Loucy (cell line): Measurements from ENCODE around the gene ATP10A.

Experiments used
- EZH2phosphoT487 ChIP-seq: fragments of 200-600 bp; IDR thresholded peaks from 2 replicates; pipeline ENCODE4 v1.6.1; 2018; ENCODE audit warnings: antibody characterized with exemption, mild to moderate bottlenecking, moderate library complexity, borderline replicate concordance
- TF ChIP-seq, protein P1 (sequence below): fragments of 200-600 bp; sonication (generic); conservative IDR thresholded peaks from 2 replicates; pipeline ENCODE4 v1.5.1; 2014; ENCODE audit warnings: mild to moderate bottlenecking, antibody characterized with exemption, low read length

DNA sequence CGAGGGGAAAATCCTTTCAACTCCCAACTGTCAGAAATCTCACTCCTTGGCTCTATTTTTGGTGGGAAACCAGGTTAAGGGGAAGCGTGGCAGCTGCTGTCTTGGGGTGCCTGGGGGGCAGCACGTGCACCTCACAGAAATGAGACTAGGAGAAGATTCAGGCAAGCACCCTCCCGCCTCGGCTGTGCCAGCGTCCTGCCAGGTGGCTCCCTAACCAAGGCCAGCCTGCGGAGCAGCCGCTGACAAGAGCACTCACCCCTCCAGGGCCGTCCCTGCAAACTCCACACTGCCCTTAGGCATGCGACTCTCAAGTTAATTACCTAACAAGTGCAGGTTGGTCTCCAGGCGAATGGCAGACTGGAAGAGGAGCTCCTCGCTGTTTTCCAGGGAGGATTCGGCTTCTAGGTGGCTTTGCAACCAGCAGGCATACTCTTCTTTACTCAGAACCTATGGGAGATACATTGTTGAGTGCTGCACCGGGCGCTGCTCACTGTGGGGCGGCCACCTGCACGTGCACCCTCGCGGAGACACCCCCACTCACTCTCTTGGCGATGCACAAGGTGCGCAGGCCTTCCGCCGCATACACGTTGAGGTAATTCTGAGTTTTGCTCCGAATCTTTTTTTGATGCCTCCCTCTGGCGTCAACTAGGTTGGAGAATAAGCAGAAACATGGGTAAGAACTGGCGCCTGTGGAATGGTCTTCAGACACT, 155.3 kb downstream of the ATP10A start:
- TF ChIP-seq, protein P1, sequence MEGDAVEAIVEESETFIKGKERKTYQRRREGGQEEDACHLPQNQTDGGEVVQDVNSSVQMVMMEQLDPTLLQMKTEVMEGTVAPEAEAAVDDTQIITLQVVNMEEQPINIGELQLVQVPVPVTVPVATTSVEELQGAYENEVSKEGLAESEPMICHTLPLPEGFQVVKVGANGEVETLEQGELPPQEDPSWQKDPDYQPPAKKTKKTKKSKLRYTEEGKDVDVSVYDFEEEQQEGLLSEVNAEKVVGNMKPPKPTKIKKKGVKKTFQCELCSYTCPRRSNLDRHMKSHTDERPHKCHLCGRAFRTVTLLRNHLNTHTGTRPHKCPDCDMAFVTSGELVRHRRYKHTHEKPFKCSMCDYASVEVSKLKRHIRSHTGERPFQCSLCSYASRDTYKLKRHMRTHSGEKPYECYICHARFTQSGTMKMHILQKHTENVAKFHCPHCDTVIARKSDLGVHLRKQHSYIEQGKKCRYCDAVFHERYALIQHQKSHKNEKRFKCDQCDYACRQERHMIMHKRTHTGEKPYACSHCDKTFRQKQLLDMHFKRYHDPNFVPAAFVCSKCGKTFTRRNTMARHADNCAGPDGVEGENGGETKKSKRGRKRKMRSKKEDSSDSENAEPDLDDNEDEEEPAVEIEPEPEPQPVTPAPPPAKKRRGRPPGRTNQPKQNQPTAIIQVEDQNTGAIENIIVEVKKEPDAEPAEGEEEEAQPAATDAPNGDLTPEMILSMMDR, result no peak
- no peak for TF ChIP-seq EZH2phosphoT487
